Jurkat, Clone E6-1 (cell line): ENCODE measurements around the gene ATXN7. TPM values are rescaled to one million over a fixed set of nuclear protein-coding genes. Genes with fewer than 3 reads are reported as not detected.
A peak's percentile ranks its signal among the peaks of the same experiment; 100 is the strongest.

Experiments used
- DNase-seq: peaks from one replicate; pipeline ENCODE4 v3.0.0-alpha.2; 2011; ENCODE audit warnings: low read depth, low spot score
- H3K4me3 ChIP-seq: 2 replicates; pipeline ENCODE4 v1.5.1; 2011; ENCODE audit warnings: mild to moderate bottlenecking, low read length, control low read depth, moderate library complexity
- polyA plus RNA-seq: library from polyadenylated mRNA; unstranded; fragments of >200 nt; gene quantifications from one replicate; pipeline ENCODE4 v1.2.1, GENCODE V29; 2012; ENCODE audit warnings: missing spikeins; ENCODE audit not compliant: insufficient read length, insufficient read depth

Gene ATXN7
- 12.5 TPM for polyA plus RNA-seq

- DNase-seq = no peak
- peak within 1 kb of the TSS; percentile 83 for H3K4me3 ChIP-seq
Observed at GRCh38 chr3:63863150-63864007, at the start of gene ATXN7, which contains the start of gene THOC7. TSS of gene ATXN7 (plus strand) at chr3:63863867. CDS start at chr3:63912599, 48,732 bp downstream. TSS of gene THOC7 (minus strand) at chr3:63863805. CDS start at chr3:63863790, 15 bp downstream.

GRCh38 chr3:63814237-63814636 lies 49.4 kb upstream of the ATXN7 start:
- no peak for DNase-seq
- no peak overlapping the region for H3K4me3 ChIP-seq

GRCh38 chr3:63817225-63817624 lies 46.4 kb upstream of the ATXN7 start:
- H3K4me3 ChIP-seq = no peak overlapping the region
- DNase-seq = no peak

GRCh38 chr3:63818282-63819150 lies 45.2 kb upstream of the ATXN7 start:
- no peak overlapping the region for H3K4me3 ChIP-seq
- DNase-seq = peak; percentile 40

GRCh38 chr3:63819151-63819398 lies 44.6 kb upstream of the ATXN7 start, which contains the start of gene C3orf49:
TSS of gene C3orf49 (plus strand) at chr3:63819299. CDS start at chr3:63819472, 173 bp downstream.
- H3K4me3 ChIP-seq = no peak within 1 kb of the TSS
- no peak for DNase-seq

- DNase-seq = no peak
- H3K4me3 ChIP-seq = no peak overlapping the region
Observed at GRCh38 chr3:63824309-63824708, 39.4 kb upstream of the ATXN7 start.

- no peak overlapping the region for H3K4me3 ChIP-seq
- no peak for DNase-seq
Observed at GRCh38 chr3:63830526-63830925, 33.1 kb upstream of the ATXN7 start.

- H3K4me3 ChIP-seq = no peak overlapping the region
- DNase-seq = no peak
Observed at GRCh38 chr3:63832395-63832794, 31.3 kb upstream of the ATXN7 start.

- H3K4me3 ChIP-seq = no peak overlapping the region
- no peak for DNase-seq
Observed at GRCh38 chr3:63841704-63842103, 22.0 kb upstream of the ATXN7 start.

GRCh38 chr3:63842127-63842526 lies 21.5 kb upstream of the ATXN7 start:
- no peak for DNase-seq
- no peak overlapping the region for H3K4me3 ChIP-seq

- no peak overlapping the region for H3K4me3 ChIP-seq
- no peak for DNase-seq
Observed at GRCh38 chr3:63845215-63845614, 18.5 kb upstream of the ATXN7 start.

- no peak overlapping the region for H3K4me3 ChIP-seq
- no peak for DNase-seq
Observed at GRCh38 chr3:63847718-63848450, 15.8 kb upstream of the ATXN7 start.

- DNase-seq = no peak
- no peak overlapping the region for H3K4me3 ChIP-seq
Observed at GRCh38 chr3:63849175-63849574, 14.5 kb upstream of the ATXN7 start.

GRCh38 chr3:63851287-63851686 lies 12.4 kb upstream of the ATXN7 start:
- H3K4me3 ChIP-seq = no peak overlapping the region
- no peak for DNase-seq

- H3K4me3 ChIP-seq = no peak overlapping the region
- DNase-seq = no peak
Observed at GRCh38 chr3:63853106-63853505, 10.6 kb upstream of the ATXN7 start.

- DNase-seq = no peak
- no peak overlapping the region for H3K4me3 ChIP-seq
Observed at GRCh38 chr3:63855333-63855940, 8.2 kb upstream of the ATXN7 start.

GRCh38 chr3:63857311-63857710 lies 6.4 kb upstream of the ATXN7 start:
- H3K4me3 ChIP-seq = no peak overlapping the region
- no peak for DNase-seq

- H3K4me3 ChIP-seq = no peak overlapping the region
- DNase-seq = no peak
Observed at GRCh38 chr3:63860776-63861175, 2.9 kb upstream of the ATXN7 start.

- H3K4me3 ChIP-seq = no peak overlapping the region
- DNase-seq = no peak
Observed at GRCh38 chr3:63861306-63861705, 2.4 kb upstream of the ATXN7 start.
